Calu3 (cell line): ENCODE data around the gene LRIG3. TPM values are rescaled to one million over a fixed set of nuclear protein-coding genes. Genes with fewer than 3 reads are reported as not detected.

ENCODE experiments used
- BruUV-seq: library from RNA; stranded (reverse); fragments of 400-500 nt; replicated peaks from 2 replicates; lab custom pipeline; 2021; lab: Mats Ljungman, UMichigan
- CTCF ChIA-PET: fragments of 300-600 bp; sonication (Branson Sonifier 250); formaldehyde crosslinking; loops from one replicate; lab custom pipeline; 2022; ENCODE audit warnings: antibody characterized with exemption; lab: Charles Lee
- DNase-seq: peaks from one replicate; pipeline ENCODE4 v3.0.0; 2022
- H3K27ac Mint-ChIP-seq: one replicate; pipeline ENCODE4 v1.8.0; 2022; ENCODE audit warnings: mixed read lengths; ENCODE audit not compliant: unreplicated experiment
- H3K27me3 Mint-ChIP-seq: one replicate; pipeline ENCODE4 v1.8.0; 2022; ENCODE audit warnings: mixed read lengths; ENCODE audit not compliant: unreplicated experiment
- H3K36me3 Mint-ChIP-seq: one replicate; pipeline ENCODE4 v1.8.0; 2022; ENCODE audit warnings: mild to moderate bottlenecking, moderate library complexity, mixed read lengths; ENCODE audit not compliant: insufficient read depth, unreplicated experiment
- H3K4me1 Mint-ChIP-seq: one replicate; pipeline ENCODE4 v1.8.0; 2022; ENCODE audit warnings: mild to moderate bottlenecking, low read depth, mixed read lengths; ENCODE audit not compliant: unreplicated experiment
- H3K4me3 Mint-ChIP-seq: one replicate; pipeline ENCODE4 v1.8.0; 2022; ENCODE audit warnings: mild to moderate bottlenecking, low read depth, moderate library complexity, mixed read lengths; ENCODE audit not compliant: unreplicated experiment
- H3K9me3 Mint-ChIP-seq: one replicate; pipeline ENCODE4 v1.8.0; 2022; ENCODE audit warnings: low read depth, mixed read lengths; ENCODE audit not compliant: unreplicated experiment
- CTCF ChIP-seq: fragments of 200-600 bp; IDR thresholded peaks from one replicate; pipeline ENCODE4 v1.8.0; 2022; ENCODE audit warnings: antibody characterized with exemption; ENCODE audit not compliant: unreplicated experiment
- intact Hi-C: fragments of 100-400 bp; cut with micrococcal nuclease; formaldehyde crosslinking; loops from one replicate; pipeline ENCODE4 v1.10.0; 2022; ENCODE audit not compliant: unreplicated experiment
- total RNA-seq: library from RNA; stranded (reverse); gene quantifications from 2 replicates; pipeline ENCODE4 v1.2.3, GENCODE V29; 2022

LRIG3 gene
- total RNA-seq, 1 experiment from 2014 or later: 357 TPM

GRCh38 chr12:58889557-58889956, 30.7 kb downstream of the LRIG3 start:
- DNase-seq: no peak
- TF ChIP-seq CTCF: no peak
- Mint-ChIP-seq H3K27me3 (no peaks in the 10 kb centered on the region), H3K4me1 (peaks cover 58% of the 10 kb centered on the region), H3K36me3 (peaks cover 87% of the 10 kb centered on the region), H3K4me3 (no peak overlapping the region), H3K9me3 (no peaks in the 10 kb centered on the region), H3K27ac (no peak overlapping the region)
- CTCF ChIA-PET: interaction anchor here (0.6 to 1.1 kb wide), 2 partner anchors 9 to 31 kb away, joined by 3 read pairs; partner anchors contain the start of gene LRIG3
- intact Hi-C loops: no loop called here
- no TSS peak for BruUV-seq

- DNase-seq: no peak
- TF ChIP-seq CTCF: no peak
- Mint-ChIP-seq H3K27me3 (no peaks in the 10 kb centered on the region), H3K9me3 (no peaks in the 10 kb centered on the region), H3K27ac (peak overlapping the region; percentile 47), H3K4me3 (no peak overlapping the region), H3K4me1 (peaks cover 53% of the 10 kb centered on the region), H3K36me3 (peaks cover 88% of the 10 kb centered on the region)
- BruUV-seq: no TSS peak
- CTCF ChIA-PET: interaction anchor here (0.7 kb wide), 1 partner anchor 11 kb away, joined by 3 read pairs; no protein-coding TSS in a partner anchor
- intact Hi-C loops: no loop called here
These were observed 32.0 kb downstream of the LRIG3 start for GRCh38 chr12:58888131-58888783.

- no TSS peak for BruUV-seq
- Mint-ChIP-seq H3K27ac (peak overlapping the region; percentile 1), H3K27me3 (no peaks in the 10 kb centered on the region), H3K36me3 (peaks cover 89% of the 10 kb centered on the region), H3K4me1 (peaks cover 42% of the 10 kb centered on the region), H3K9me3 (no peaks in the 10 kb centered on the region), H3K4me3 (no peak overlapping the region)
- intact Hi-C loops: no loop called here
- CTCF ChIA-PET: no interaction called here
- no peak for TF ChIP-seq CTCF
- no peak for DNase-seq
These were observed 33.2 kb downstream of the LRIG3 start for GRCh38 chr12:58887068-58887467.

- Mint-ChIP-seq H3K27ac (no peak overlapping the region), H3K36me3 (peaks cover 93% of the 10 kb centered on the region), H3K9me3 (no peaks in the 10 kb centered on the region), H3K4me3 (no peak overlapping the region), H3K4me1 (peaks cover 36% of the 10 kb centered on the region), H3K27me3 (no peaks in the 10 kb centered on the region)
- intact Hi-C loops: no loop called here
- no peak for DNase-seq
- no TSS peak for BruUV-seq
- CTCF ChIA-PET: no interaction called here
- TF ChIP-seq CTCF: no peak
These were observed 33.8 kb downstream of the LRIG3 start for GRCh38 chr12:58886474-58886873.
